A549 (cell line): Measurements from ENCODE around the gene SPDYE4.

Experiments
- BHLHE40 ChIP-seq: IDR thresholded peaks from 2 replicates; pipeline ENCODE4 v1.6.1; 2012; ENCODE audit warnings: low read depth, low read length, inconsistent platforms
- CTCF ChIP-seq: fragments of >200 bp; sonication (Bioruptor Twin); formaldehyde crosslinking; IDR thresholded peaks from 3 replicates; pipeline ENCODE4 v1.5.1; 2016
- EP300 ChIP-seq, 2 experiments: fragments of >200 bp; sonication (Bioruptor Twin); formaldehyde crosslinking; IDR thresholded peaks; 2 replicates in 1 of 2; 3 replicates in 1 of 2; pipeline ENCODE4 v1.6.1; 2016 to 2017
- REST ChIP-seq: fragments of 200-600 bp; sonication (generic); IDR thresholded peaks from 2 replicates; pipeline ENCODE4 v1.6.1; 2016; ENCODE audit warnings: antibody characterized with exemption, mild to moderate bottlenecking, moderate library complexity
- RFX5 ChIP-seq: fragments of 450-650 bp; IDR thresholded peaks from 2 replicates; pipeline ENCODE4 v1.7.1; 2014; ENCODE audit warnings: antibody characterized with exemption, mild to moderate bottlenecking, moderate library complexity

- TF ChIP-seq CTCF (no peak), REST (no peak), RFX5 (no peak), BHLHE40 (no peak), EP300 (IDR thresholded peaks at IDR 0.05) (no peak)
These were observed 40.7 kb upstream of the SPDYE4 start, which contains the start of gene MFSD6L for GRCh38 chr17:8798846-8799569.
